Mammary epithelial cell (primary cell): Measurements from ENCODE around the gene TOGARAM2.

Experiments
- CTCF ChIP-seq, 2 donors: IDR thresholded peaks in 1 of 2; conservative IDR thresholded peaks in 1 of 2; 2 replicates each; pipeline ENCODE4 v1.5.1; 2011 to 2012; ENCODE audit warnings: inconsistent platforms in 2 of 2, low read length in 2 of 2, mild to moderate bottlenecking in 2 of 2, control low read depth in 1 of 2, low read depth in 1 of 2; ENCODE audit not compliant: insufficient read depth in 1 of 2; ENCODE audit errors: extremely low read depth in 1 of 2
- EZH2 ChIP-seq: IDR thresholded peaks from 2 replicates; pipeline ENCODE4 v1.6.1; 2012; ENCODE audit warnings: low read length, inconsistent platforms, borderline replicate concordance

- TF ChIP-seq CTCF (conservative IDR thresholded peaks at IDR 0.05 in 1 of 2, IDR thresholded peaks at IDR 0.05 in 1 of 2; ENCODE audit: extremely low read depth in 1 of 2, insufficient read depth in 1 of 2, low read depth in 1 of 2, low read length in 2 of 2): no peak
- TF ChIP-seq EZH2: no peak
Observed at GRCh38 chr2:29004755-29005154, 23.7 kb downstream of the TOGARAM2 start.
